Skeletal muscle cell (primary cell): ENCODE measurements around the gene PPP3CA.
"Not testable (repeated sequence)": the region's sequence is repeated elsewhere in the genome, so short reads cannot be mapped to it uniquely, and the experiment has no call there.

Experiments used
- DNase-seq: peaks from one replicate; pipeline ENCODE4 v3.0.0-alpha.2; 2010; ENCODE audit warnings: low read depth
- H3K4me3 ChIP-seq: 2 replicates; pipeline ENCODE4 v1.5.1; 2011; ENCODE audit warnings: low read depth, mild to moderate bottlenecking, control low read depth, low read length, moderate library complexity

Gene PPP3CA

DNA sequence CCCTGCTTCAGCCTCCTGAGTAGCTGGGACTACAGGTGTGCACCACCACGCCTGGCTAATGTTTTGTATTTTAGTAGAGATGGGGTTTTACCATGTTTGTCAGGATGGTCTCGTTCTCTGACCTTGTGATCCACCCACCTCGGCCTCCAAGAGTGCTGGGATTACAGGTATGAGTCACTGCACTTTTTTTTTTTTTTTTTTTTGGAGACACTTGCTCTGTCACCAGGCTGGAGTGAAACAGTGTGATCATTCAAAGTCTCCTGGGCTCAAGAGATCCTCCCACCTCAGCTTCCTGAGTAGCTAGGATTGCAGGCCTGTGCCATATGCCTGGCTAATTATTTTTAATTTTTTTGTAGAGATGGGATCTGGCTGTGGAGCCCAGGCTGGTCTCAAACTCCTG lies 338.8 kb downstream of the PPP3CA start:
- DNase-seq = no peak
- H3K4me3 ChIP-seq = no peak overlapping the region

DNA sequence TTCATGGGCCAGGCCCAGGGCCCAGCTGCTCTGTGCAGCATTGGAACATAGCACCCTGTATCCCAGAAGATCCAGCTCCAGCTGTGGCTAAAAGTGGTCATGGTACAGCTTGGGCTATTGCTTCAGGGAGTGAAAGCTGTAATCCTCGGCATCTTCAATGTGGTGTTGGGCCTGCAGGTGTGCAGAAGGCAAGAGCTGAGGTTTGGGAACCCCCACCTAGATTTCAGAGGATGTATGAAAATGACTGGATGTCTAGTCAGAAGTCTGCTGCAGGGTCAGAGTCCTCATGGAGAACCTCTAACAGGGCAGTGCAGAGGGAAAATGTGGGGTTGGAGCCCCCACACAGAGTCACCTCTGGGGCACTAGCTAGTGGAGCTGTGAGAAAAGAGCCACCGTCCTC lies 341.7 kb downstream of the PPP3CA start:
- DNase-seq = no peak
- no peak overlapping the region for H3K4me3 ChIP-seq

DNA sequence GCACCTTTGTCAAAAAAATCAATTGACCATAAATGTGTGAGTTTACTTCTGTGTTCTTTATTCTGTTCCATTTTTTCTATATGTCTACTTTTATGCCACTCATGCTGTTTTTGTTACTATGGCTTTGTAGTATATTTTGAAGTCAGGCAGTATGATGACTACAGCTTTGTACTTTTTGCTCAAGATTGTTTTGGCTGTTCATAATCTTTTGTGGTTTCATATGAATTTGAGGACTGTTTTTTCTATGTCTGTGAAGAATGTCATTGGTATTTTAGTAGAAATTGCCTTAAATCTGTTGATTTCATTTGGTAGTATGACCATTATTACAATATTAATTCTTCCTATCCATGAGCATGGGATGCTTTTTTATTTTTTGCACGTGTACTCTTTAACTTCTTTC lies 346.8 kb downstream of the PPP3CA start:
- H3K4me3 ChIP-seq = no peak overlapping the region
- no peak for DNase-seq

DNA sequence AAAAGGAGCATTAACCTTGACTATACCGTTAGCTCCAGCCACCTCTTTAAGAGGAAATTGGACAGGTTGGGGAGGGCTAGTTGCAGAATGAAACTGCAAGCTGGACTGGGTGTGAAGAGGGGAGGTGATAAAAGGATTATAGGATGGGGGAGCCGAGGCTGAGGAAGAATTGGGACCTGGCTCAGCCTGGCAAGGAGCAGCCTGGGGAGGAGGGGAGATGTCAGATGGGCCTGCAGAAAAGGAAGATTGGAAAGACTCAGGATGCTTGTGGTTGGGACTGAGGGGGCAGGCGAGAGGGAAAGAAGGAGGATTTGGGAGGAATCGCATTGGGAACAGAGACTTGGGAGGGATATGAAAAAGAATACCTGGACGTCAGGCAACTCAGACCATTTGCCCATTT lies 351.7 kb downstream of the PPP3CA start:
- no peak overlapping the region for H3K4me3 ChIP-seq
- DNase-seq = no peak

DNA sequence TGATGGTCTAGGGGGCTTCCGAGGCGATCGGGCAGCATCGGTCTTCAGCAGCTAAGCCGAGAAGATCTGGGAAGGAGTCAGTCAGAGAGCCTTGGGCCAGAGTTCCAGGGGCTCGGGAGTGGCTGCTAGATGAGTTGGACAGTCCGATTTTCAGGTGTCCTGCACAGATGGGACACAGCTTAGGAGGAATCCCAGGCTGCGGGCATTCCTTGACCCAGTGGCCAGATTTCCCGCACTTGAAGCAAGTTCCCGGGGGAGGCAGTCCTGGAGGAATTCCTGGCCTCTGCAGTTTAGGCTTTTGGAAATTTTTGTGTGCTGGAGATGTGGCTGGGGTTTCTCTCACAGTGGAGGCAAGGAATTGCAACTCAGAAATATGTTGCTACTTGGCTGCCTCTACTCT lies 352.3 kb downstream of the PPP3CA start:
- not testable (repeated sequence) for H3K4me3 ChIP-seq, DNase-seq

DNA sequence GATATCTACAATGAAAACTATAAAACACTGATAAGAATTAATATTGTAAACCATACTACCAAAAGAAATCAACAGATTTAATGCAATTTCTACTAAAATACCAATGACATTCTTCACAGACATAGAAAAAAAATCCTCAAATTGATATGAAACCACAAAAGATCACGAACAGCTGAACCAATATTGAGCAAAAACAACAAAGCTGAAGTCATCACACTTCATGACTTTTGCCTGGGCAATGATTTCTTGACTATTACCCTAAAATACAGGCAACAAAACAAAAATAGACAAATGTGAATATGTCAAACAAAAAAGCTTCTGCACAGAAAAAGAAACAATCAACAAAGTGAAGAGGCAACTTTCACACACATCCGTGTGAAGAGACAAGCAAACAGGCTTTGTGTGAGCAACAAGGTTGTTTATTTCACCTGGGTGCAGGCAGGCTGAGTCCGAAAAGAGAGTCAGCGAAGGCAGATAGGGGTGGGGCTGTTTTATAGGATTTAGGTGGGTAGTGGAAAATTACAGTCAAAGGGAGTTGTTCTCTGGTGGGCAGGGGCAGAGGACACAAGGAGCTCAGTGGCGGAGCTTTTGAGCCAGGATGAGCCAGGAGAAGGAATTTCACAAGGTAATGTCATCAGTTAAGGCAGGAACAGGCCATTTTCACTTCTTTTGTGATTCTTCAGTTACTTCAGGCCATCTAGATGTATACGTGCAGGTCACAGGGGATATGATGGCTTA lies 355.8 kb downstream of the PPP3CA start:
- DNase-seq = peak; percentile 47
- H3K4me3 ChIP-seq = not testable (repeated sequence)

DNA sequence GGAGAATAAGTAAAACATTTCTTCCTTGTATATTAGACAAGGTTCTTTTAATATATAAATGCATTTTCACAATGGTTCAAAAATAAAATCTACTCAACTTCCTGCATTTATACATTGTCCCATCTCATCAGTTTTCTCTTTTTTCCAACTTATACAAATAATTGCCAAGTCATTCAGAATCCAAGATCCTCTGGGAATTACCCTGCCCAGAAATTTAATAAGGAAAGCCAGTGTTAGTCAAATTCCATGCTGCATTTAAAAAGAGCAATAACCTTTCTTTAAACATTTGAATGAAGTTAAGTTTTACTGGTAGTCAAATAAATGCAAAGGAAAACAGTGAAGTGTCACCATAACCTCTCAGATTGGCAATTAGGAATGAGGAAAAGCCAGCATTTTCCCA lies 357.9 kb downstream of the PPP3CA start:
- DNase-seq = no peak
- H3K4me3 ChIP-seq = no peak overlapping the region

DNA sequence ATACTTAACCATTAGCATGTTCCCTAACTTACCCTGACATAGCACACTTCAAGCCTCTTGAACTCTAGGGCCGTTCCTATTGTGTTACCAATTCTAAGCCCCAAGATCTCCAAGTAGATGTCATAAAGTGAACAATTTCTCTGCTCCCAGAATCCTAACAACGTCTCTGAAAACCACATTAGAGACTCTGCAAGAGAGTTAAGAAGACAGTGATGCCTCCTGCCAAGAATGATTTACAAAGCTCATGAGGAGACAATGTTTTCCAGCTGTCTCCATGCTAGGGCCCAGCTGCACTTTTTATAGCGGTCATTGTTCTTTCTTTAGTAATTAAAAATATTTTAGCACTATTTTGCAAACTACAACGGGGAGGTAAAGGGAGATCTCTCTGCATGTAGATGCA lies 358.4 kb downstream of the PPP3CA start:
- H3K4me3 ChIP-seq = no peak overlapping the region
- DNase-seq = no peak

DNA sequence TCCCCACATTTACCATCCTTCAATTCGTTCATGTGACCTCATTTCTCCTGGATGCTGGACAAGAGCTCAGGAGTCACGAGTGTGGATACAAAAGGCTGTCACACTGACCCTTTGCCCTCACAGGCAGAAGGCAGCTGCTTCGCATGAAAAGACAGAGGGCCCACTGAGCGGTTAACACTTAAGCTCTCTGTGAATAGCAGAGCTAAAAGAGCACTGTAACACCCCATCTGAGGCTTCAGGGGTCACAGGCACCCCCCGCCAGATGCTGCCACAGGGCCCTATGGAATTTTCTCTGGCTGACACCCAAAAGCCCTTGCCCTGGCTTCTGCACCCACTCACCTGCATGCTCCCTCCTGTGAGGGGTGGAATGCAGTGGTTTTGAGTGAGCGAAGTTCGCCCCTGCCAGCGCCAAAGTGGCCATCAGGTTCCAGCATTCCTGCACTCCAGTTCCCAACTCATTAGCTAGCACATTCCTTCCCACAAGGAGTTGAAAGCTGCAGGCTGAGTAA lies 360.9 kb downstream of the PPP3CA start:
- DNase-seq = peak; percentile 13
- H3K4me3 ChIP-seq = no peak overlapping the region

DNA sequence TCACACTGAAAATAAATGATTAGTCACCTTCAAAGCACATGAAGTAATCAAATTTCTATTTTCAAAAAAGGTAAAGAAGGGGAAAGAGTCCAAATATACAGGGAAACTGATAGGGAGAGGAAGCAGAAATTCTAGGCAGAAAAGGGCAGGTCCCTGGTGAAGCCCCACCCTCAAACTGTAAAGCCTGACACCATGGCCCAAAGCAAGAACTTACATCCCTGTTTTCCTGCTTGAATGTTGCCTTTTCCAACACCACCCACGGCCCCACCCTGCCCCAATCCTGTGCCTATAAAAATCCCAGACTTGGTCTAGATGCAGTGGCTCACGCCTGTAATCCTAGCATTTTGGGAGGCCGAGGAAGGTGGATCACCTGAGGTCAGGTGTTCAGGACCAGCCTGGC lies 361.8 kb downstream of the PPP3CA start:
- H3K4me3 ChIP-seq = no peak overlapping the region
- DNase-seq = no peak

DNA sequence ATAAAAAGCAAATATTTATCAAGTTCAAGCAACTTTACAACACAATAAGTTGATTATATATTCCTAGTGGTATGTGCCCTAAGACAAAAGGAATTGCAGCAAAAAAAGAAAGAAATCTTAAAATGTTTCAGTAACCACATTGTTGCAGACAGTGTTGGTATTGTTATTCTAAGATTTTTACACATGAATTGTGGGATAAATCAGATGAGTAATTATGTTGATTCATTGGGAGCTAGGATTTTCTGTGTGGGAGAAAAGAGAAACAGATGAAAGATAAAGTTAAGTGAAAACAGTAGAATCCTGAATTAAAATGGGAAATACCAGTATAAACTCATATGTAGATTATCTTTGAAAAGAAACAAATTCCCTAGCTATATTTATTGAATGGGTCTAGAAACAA lies 362.4 kb downstream of the PPP3CA start:
- H3K4me3 ChIP-seq = no peak overlapping the region
- DNase-seq = peak; percentile 48

DNA sequence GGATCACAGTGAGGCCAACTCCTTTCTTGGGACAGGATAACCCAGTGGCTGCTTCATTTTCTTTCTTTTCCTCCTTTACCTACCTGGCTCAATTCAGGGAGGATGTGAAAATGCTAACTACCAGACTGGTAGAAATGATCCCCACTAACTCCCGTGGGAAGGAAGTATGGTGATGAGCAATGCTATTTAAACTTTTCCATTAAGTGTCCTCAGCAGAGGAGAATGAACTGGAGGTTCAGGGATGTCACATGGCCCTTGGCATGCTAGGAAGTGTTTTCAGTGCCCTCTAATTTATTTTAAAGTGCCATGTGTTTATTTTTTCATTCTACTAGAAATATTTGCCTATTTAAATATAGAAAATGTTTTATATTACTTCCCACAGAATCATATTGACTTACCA lies 363.9 kb downstream of the PPP3CA start:
- peak; percentile 36 for DNase-seq
- no peak overlapping the region for H3K4me3 ChIP-seq

DNA sequence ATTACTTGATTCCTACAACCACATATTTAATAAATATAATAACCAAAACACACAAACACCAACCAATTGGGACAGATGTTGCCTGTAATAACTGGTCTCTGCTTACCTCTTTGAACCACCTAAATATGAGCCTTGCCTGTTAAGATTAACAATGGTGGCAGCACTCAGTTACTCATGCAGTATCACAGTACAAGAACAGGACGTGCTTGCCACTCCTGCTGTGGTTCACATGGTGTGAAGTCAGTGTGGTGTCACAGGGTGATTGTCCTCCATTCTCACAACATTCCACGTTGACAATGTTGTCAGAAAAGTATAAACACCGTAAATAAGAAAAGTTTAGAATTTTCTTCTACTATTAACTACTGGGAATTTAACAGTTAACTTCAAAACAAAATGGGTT lies 365.0 kb downstream of the PPP3CA start:
- DNase-seq = peak; percentile 29
- H3K4me3 ChIP-seq = no peak overlapping the region

DNA sequence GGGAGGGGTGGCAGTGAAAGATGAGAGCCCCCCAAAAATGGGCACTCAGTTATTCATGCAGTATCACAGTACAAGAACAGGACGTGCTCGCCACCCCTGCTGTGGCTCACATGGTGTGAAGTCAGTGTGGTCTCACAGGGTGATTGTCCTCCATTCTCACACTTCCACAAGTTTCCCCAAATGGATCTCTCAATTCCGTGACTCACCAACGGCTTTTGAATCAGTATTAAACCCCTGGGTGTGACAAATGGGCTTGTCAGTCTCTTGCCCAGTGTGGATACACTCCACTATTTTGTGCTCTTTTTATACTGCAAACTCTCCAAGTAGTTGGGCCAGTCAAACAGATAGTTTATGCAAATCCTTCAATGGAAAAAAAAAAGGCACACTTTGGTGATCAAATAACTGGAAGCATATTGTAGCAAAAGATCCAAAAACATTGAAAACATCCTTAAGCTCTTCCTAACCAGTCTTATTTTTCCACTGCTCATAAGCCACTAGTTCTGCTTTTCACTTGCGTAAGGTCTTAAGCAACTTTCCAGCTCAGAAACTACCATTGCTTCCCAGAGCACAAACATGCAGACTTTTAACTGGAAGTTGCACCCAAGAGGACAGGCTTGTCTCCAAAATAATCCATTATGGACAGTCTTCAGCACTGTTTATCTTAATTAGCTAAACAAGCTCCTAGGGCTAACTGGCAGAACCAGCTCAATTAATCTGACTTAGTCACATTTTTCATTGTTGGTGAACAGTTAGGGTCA lies 365.7 kb downstream of the PPP3CA start:
- DNase-seq = peak; percentile 72
- no peak overlapping the region for H3K4me3 ChIP-seq

DNA sequence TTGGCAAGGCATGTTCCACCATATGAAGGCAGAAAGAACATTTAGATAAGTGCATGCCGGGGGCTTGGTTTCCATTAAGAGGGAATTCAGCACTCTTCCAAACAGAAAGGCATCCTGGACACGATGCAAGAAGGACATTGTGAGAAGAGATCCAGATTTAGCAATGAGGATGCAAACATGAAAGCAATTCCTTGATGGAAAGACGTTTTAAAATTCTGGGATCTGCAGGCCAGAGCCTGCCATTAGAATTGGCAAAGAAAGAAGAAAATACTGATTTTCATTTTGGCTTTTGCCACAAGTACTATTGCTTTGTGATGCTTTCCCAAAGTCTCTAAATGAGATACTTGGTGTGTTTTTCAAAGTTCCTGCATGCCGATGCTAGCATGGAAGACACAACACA lies 367.6 kb downstream of the PPP3CA start:
- no peak for DNase-seq
- no peak overlapping the region for H3K4me3 ChIP-seq

DNA sequence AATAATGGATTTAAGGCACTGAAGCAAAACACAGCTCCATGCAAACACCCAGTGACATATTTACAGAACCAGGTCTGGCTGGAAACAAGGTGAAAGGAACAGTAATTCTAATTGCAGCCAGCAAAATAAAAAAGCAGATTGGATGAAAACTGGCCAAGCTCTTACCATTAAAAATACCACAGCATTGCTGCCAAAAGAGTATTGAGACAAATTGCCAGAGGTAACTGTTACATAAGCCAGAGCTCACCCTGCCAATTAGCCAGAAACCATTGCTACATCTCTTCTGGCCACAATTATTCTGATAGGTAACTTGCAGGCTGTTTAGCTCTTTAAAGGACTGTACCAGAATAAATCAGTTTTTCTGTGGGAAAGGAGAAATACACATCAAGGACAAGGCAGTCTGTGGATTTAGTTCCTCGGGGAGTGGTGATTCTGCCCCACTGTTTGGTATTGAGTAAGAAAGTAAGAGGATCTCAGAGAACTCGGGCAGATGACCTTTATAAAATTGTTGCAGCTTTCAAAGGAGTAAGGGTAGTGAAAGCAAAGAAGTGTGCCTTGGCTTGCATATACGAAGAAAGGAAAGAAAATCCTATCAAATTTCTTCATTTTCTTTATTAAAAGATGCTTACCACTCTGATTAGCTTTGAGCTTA lies 369.5 kb downstream of the PPP3CA start:
- peak; percentile 39 for DNase-seq

DNA sequence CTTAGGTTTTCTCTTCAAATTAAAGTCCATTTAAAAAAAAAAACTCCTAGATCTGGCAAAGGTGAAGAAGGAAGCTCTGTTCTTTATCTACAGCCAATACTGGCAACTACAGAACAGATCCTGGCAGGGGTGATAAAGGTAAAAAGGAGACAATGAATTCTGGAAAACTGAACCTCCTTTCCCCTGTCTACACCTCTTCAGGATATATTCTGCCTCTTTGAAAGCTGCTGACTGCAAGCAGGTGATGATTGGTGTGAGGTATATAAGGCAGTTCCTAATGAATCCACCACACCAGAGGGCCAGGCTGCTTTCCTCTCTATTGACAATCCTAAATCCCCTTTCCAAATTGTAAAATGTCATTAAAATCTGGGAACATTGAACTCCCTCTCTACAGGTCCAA lies 370.1 kb downstream of the PPP3CA start:
- H3K4me3 ChIP-seq = no peak overlapping the region

More for the DNA sequence above, 369.5 kb downstream of the PPP3CA start:
- H3K4me3 ChIP-seq = no peak overlapping the region

More for the DNA sequence above, 370.1 kb downstream of the PPP3CA start:
- no peak for DNase-seq
